Airway epithelial cell (primary cell): ENCODE data around the gene AFAP1L1. TPM values are rescaled to one million over a fixed set of nuclear protein-coding genes. Genes with fewer than 3 reads are reported as not detected.

Experiments used
- total RNA-seq: library from RNA; depleted of rRNA; stranded (reverse); fragments of >200 nt; gene quantifications from 2 replicates; pipeline ENCODE4 v1.2.3, GENCODE V29; 2015

AFAP1L1 gene
- total RNA-seq = 12.0 and 14.5 TPM in 2 replicates

GRCh38 chr5:149271716-149272563 lies at the start of gene AFAP1L1:
Gene AFAP1L1 (plus strand): TSS chr5:149271859. CDS start chr5:149271969, 110 bp downstream.

GRCh38 chr5:149345147-149345891 lies 73.7 kb downstream of the AFAP1L1 start, which contains the start of gene GRPEL2:
Gene GRPEL2 (plus strand): TSS chr5:149345499. CDS start chr5:149345540, 41 bp downstream.

GRCh38 chr5:149357370-149358293 lies 86.0 kb downstream of the AFAP1L1 start, which contains the start of gene PCYOX1L:
Gene PCYOX1L (plus strand): TSS chr5:149358046. CDS start chr5:149358069, 23 bp downstream.

GRCh38 chr5:149379177-149379761 lies 107.6 kb downstream of the AFAP1L1 start, which contains the start of gene IL17B:
Gene IL17B (minus strand): TSS chr5:149379292. CDS start chr5:149379225, 67 bp downstream.

Other genes with a start within 250 kb of the AFAP1L1 start
- gene SH3TC2, start 208.8 kb upstream of the AFAP1L1 start, total RNA-seq = 7.3 and 7.5 TPM in 2 replicates
- 7.6 and 7.7 TPM in 2 replicates for gene ABLIM3, start 130.4 kb upstream of the AFAP1L1 start, total RNA-seq
- 14.7 and 16.4 TPM in 2 replicates for gene GRPEL2, start 73.6 kb downstream of the AFAP1L1 start, total RNA-seq
- 14.7 and 15.0 TPM in 2 replicates for gene PCYOX1L, start 86.2 kb downstream of the AFAP1L1 start, total RNA-seq
- gene IL17B, start 107.4 kb downstream of the AFAP1L1 start, total RNA-seq = 0.63 TPM in 1 of 2 replicates, not detected in the other